NCI-H1694 (cell line): ENCODE results near the gene ASAP2.

Source experiments
- DNase-seq: peaks from one replicate; lab custom pipeline; 2025; lab: John Stamatoyannopoulos, UW

Gene ASAP2

DNA sequence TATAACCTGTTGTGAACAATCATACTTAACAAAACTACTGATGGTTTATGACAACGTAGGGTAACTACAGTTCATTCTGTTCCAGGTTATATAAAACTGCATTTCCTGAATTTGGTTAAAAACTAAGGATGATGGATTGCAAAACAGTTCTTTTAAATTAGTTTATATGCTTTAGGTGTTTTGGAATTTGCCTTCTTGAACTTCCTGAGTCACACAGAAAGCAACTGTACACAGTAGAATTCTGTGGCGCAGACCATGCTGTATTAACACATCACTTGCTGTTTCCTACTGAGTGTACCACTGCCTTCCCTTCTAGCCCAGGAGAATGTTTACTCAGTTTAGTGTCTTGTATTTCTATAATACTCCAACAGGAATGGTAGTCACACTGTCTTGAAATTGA lies 197.3 kb downstream of the ASAP2 start:
- no peak for DNase-seq

GRCh38 chr2:9404451-9404850 lies 197.8 kb downstream of the ASAP2 start:
- no peak for DNase-seq

DNA sequence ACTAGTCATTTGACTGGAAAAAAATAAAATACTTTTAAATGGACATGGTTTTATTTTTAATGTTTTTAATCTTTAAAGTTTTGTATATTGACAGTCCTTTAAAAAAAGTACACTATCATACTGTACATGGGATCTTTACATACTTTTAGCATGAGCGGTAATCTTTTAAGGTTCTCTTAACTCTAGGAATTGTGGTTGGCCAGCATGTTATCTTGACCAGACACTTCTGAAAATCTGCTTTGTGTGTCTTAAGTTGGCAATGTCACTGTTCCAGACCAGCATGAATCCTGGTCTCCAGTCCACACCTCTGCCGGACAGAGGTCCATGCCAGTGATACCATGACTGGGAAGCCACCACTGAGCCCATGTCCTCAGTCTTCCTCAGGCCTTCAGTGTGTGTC lies 199.0 kb downstream of the ASAP2 start:
- no peak for DNase-seq

GRCh38 chr2:9406529-9407362 lies 200.1 kb downstream of the ASAP2 start:
- no peak for DNase-seq

DNA sequence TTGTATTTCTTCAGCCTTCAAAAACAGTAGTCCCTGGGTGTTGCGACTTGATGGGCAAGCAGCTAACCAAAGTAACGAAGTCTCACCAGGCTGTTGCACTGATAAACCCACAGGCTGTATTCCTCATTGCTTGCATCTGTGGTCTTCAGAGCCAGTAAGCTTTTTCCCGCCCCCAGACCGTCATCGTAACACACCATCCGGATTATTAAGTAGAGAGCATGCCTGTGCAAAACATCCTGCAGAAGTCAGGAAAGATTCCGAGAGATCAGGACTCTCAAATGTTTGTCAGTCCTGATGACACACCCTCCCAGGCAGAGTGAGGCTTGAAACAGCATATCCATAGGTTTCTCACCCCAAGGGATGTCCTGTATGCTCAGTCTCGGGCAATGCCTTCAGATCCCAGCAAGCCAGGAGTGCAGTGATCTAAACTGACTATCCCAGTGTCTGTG lies 200.8 kb downstream of the ASAP2 start:
- DNase-seq = peak; percentile 39

GRCh38 chr2:9408641-9409151 lies 202.1 kb downstream of the ASAP2 start:
- peak; percentile 99 for DNase-seq

DNA sequence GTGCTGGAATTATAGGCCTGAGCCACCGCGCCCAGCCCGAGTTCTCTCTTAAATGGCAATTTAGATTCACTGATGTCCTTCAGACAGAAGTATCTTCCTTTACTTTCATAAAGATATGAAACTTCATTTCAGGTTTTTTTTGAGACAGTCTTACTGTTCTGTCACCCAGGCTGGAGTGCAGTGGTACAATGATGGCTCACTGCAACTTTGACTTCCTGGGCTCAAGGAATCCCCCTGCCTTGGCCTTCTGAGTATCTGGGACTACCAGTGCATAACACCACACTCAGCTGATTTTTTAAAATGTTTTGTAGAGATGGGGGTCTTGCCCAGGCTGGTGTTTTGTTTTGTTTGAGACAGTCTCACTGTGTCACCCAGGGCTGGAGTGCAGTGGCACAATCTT lies 203.5 kb downstream of the ASAP2 start:
- DNase-seq = no peak

DNA sequence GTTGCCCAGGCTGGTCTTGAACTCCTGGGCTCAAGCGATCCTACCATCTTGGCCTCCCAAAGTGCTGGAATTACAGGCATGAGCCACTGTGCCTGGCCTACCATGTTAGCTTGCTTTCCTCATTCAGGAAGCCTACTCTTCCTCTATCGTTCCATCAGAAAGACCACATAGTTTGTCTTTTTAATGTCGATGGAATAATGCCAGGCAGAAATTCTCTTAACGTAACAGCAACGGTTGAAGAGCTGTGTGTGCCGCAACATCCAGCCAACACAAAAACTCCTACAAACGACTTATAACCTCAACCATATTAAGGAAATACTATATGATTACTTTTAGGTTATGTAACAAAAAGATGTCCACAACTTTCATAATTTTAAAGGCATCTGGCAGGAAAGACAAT lies 206.2 kb downstream of the ASAP2 start:
- no peak for DNase-seq

DNA sequence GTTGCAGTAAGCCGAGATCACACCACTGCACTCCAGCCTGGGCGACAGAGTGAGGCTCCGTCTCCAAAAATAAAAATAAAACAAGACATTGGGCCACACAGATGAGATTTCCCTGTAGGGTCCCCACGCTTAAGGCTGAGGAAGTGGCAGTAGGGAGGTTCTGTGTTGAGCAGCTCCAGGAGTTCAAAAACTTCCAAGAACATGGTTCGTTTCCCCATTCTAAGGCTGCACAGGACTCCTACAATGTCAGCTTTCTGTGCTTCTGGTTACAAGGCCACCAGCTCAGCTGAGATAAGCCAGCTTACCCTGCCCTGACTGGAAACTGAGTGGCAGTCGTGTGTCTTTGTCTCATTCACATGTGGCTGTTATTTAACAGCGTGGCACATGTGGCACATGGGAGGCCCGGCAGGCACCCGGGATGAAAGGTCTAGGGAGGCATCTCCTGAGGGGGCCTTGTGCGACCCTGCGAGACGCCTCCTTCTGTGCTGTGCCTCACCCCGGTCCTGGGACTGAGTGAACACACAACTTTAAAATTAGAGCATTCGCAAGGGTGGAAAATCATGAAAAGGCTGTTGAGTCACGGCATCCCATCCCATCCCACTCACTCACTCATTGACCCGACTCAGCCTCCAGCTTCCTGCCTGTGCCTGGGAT lies 209.0 kb downstream of the ASAP2 start:
- DNase-seq = no peak

GRCh38 chr2:9416267-9416961 lies 209.8 kb downstream of the ASAP2 start:
- no peak for DNase-seq

- DNase-seq = no peak
Measured at GRCh38 chr2:9416962-9417316, 210.3 kb downstream of the ASAP2 start.

DNA sequence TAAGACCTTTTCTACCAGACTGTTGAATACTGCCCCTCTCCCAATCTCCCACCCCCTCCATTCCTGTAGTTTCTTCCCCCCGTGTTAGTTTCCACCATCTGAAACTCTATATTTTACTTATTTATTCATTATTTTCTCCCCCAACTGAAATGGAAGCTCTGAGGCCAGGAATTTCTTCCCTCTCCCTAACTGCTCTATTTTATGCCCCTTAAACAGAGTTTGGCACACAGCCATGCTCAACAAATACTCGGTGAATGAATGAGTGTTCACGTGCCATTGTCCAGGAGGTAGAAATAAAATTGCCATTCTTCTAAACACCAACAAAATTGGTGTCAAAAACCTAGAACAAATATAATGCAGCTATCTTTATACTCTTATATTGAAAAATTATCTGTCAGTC lies 211.1 kb downstream of the ASAP2 start:
- DNase-seq = no peak

DNA sequence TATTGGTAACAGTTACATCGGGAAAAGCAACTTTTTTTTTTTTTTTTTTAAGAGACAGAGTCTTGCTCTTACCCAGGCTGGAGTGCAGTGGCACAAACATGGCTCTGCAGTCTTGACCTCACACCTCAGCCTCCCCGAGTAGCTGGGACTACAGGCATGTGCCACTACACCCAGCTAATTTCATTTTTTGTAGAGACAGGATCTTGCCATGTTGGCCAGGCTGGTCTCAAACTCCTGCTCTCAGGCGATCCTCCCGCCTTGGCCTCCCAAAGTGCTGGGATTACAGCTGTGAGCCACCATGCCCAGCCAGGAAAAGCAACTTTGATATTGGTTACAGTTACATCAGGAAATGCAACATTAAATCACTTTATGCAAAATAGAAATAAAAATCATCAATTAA lies 212.1 kb downstream of the ASAP2 start:
- DNase-seq = no peak

- DNase-seq = no peak
Measured at GRCh38 chr2:9419541-9419940, 212.9 kb downstream of the ASAP2 start.

DNA sequence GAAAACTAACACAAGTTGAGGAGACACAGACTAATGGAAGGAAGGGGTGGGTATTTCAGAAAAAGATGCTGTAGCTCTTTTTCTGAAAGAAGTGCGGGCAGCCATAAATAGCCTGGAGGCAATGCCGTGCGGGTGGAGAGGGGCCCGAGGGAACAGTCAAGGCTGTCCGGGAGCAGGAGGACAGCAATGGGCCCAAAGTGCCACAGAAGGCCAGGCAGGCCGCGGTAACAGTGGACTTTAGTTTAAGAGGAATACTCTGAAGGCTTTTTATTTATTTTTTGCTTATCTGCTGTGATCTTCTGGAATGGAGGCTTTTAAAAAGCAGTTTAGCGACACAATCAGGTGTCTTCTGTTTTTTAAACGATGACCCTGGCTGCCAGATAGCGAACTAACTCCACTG lies 213.9 kb downstream of the ASAP2 start:
- DNase-seq = no peak

GRCh38 chr2:9422321-9423099 lies 215.9 kb downstream of the ASAP2 start:
- no peak for DNase-seq

DNA sequence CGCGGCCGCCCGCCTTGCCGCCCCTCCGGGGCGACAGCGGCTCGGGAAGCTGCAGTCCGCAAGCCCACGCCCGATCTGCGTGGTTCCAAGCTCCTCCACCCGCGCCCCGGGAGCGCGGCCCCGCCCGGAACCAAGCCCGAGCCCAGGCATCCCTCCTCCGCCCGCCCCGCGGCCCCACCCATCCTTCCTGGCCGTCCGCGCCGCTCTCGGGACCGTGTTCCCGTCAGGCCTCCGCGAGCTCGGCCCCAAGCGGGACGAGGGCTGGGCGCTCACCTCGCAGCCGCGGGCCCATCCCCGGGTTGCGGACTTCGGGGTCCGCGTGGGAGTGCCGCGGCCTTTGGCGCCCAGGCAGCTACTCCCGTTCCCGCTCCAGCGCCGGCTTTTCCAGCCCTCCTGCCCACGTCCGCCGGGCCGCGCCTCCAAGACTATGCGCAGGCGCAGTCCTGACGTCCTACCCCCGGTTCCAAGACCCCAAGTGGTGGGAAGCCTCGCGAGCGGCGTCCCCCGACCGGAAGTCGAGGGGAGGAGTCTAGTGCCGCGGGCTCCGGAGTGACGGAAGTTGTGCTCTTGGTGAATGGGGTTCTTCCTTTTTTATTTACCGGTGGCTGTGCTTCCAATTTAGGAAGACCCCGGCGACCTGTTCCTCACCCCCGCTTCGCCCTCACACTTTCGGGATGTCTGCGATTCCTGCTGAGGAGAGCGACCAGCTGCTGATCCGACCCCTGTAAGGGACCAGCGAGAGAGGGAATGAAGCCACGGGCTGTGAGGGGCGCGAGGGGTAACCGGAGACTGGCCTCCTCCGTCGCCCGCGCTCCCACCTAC lies 216.7 kb downstream of the ASAP2 start, which contains the start of the genes CPSF3 and ITGB1BP1:
Gene CPSF3 (plus strand): TSS at position 555 of the 822 bp plus-strand sequence. CDS start 120 bp downstream, at position 675.
Gene ITGB1BP1 (minus strand): TSS at position 429 of the 822 bp plus-strand sequence. CDS start 4,831 bp downstream, outside the sequence.
- DNase-seq = peak; percentile 99

- peak; percentile 33 for DNase-seq
Measured at GRCh38 chr2:9423922-9424272, 217.3 kb downstream of the ASAP2 start.

DNA sequence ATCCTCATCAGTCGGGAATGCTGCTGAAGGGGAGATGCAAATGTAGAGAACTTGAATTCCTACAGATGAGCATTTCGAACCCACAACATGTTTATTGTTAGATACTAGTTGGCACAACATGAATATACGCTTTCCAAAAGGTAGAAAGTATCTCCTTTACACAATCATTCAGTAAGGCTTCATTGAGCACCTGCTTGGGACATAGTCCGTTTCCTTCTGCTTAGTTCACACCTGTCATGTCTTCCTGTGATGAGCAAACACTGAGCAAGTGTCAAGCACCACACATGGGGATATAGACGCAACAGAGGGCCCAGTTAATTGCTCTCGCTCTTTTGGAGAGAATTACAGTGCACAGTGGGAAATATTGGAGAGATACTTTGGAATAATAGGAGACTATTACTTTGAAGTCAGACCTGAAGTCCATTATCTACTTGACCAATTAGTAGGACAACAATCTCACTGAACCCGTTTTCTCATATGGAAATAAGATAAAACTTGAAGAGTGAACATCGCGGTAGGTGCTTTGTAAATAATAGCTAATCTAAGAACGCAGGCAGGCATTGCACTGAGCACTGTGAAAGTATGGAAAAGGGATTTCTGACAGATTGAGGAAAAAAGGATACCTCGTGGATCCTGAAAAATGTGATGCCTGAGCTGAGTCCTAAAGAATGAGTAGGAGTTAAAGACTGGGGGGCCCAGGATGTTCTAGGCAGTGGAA lies 218.0 kb downstream of the ASAP2 start:
- no peak for DNase-seq

DNA sequence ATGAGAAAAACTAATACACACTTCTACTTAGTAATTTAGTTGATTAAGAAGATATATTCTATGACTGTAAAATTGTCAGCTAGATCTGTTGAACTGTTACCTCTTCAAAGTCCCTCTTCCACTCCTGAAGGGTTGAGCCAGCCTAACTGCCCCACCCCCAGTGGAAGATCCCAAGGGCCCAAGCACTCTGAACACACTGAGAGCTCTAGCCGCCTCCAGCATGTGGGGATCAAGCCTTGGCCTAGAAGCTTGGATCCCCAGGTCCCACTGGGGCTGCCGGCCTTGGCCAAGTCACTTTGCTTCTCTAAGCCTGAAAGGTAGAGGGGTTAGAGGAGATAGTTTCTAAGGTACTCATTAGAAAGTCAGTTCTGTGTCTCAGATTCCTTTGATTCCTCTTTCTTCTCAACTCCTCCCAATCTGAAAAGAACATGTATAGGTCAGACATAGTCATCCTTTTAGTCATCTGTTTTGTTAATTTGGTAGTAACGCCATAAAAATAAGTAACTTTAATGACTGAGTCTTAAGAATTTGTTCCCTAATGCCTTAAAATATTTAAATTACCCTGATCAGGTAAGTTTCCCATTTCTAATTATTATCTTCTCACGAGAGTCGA lies 222.5 kb downstream of the ASAP2 start:
- DNase-seq = no peak
